Endothelial cell (in vitro differentiated cells): ENCODE data around the gene ZNF22. TPM values are rescaled to one million over a fixed set of nuclear protein-coding genes. Genes with fewer than 3 reads are reported as not detected.

Experiments used
- DNase-seq: peaks from one replicate; pipeline ENCODE4 v3.0.0; 2021; ENCODE audit warnings: low spot score
- H3K27ac Mint-ChIP-seq: one replicate; pipeline ENCODE4 v1.8.0; 2021; ENCODE audit warnings: mixed read lengths, inconsistent platforms; ENCODE audit not compliant: unreplicated experiment
- H3K27me3 Mint-ChIP-seq: one replicate; pipeline ENCODE4 v1.8.0; 2021; ENCODE audit warnings: mild to moderate bottlenecking, moderate library complexity, mixed read lengths, inconsistent platforms; ENCODE audit not compliant: unreplicated experiment
- H3K36me3 Mint-ChIP-seq: one replicate; pipeline ENCODE4 v1.8.0; 2021; ENCODE audit warnings: mild to moderate bottlenecking, low read depth, mixed read lengths, inconsistent platforms; ENCODE audit not compliant: unreplicated experiment
- H3K4me1 Mint-ChIP-seq: one replicate; pipeline ENCODE4 v1.8.0; 2021; ENCODE audit warnings: mild to moderate bottlenecking, mixed read lengths, inconsistent platforms; ENCODE audit not compliant: unreplicated experiment
- H3K4me3 Mint-ChIP-seq: one replicate; pipeline ENCODE4 v1.8.0; 2021; ENCODE audit warnings: mild to moderate bottlenecking, mixed read lengths, inconsistent platforms; ENCODE audit not compliant: unreplicated experiment
- H3K9me3 Mint-ChIP-seq: one replicate; pipeline ENCODE4 v1.8.0; 2021; ENCODE audit warnings: mixed read lengths, inconsistent platforms; ENCODE audit not compliant: unreplicated experiment
- total RNA-seq: library from RNA; stranded (reverse); fragmentation: NEBNext Ultra II Directional; extraction: Animal tissue kit (Norgen Biotek cat#: 25700); gene quantifications from one replicate; pipeline ENCODE4 v1.2.1, GENCODE V29; 2021; ENCODE audit not compliant: unreplicated experiment
- TF ChIP-seq, protein P1 (sequence below): fragments of 200-600 bp; sonication (generic); IDR thresholded peaks from one replicate; pipeline ENCODE4 v1.5.0; 2021; ENCODE audit warnings: antibody characterized with exemption; ENCODE audit not compliant: unreplicated experiment

ZNF22 gene
- total RNA-seq, 1 donor from 2014 or later = 39.2 TPM

DNA sequence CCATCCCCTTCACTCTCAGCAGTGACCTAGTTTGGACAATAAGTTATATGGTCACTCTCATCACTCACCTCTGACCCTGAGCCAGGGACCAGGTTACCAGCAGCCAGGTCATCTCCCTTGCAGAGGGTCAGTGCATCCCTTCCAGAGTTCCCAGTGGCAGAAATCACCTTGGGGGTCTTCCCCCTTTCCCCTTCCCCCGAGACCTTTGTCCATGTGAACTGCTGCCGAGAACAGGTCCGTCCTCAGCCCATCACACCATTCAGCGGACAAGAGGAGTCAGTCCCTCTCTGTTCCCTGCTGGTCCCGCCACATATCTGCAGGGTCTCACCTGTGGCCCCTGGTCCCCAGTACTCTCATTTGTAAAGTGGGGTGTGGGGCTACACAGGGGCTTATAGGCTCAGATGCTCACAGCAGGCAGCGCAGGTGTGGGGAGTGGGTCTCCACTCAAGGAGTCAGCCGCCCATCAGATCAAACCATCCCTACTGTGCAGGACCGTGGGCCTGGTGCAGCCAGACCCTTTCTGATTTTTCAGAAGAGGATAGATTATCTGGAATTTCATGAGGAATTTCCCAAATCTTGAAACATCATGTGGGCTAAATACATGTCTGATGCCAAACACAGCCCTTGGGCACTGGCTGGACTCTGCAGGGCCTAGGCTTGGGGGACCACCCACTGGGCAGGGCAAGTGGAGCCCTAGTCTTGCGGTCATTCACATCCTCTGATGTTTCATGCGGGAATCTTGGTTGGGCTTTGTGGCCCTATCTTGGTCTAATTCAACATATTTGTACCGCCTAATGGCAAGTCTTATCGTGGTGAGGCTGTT, 28.6 kb upstream of the ZNF22 start:
- no peak overlapping the region for H3K4me3 Mint-ChIP-seq
- no peak overlapping the region for H3K27ac Mint-ChIP-seq
- peaks cover 11% of the 10 kb centered on the region for H3K27me3 Mint-ChIP-seq
- H3K36me3 Mint-ChIP-seq = no peaks in the 10 kb centered on the region
- peaks cover 31% of the 10 kb centered on the region for H3K4me1 Mint-ChIP-seq
- H3K9me3 Mint-ChIP-seq = no peaks in the 10 kb centered on the region
- DNase-seq = no peak
- TF ChIP-seq, protein P1, sequence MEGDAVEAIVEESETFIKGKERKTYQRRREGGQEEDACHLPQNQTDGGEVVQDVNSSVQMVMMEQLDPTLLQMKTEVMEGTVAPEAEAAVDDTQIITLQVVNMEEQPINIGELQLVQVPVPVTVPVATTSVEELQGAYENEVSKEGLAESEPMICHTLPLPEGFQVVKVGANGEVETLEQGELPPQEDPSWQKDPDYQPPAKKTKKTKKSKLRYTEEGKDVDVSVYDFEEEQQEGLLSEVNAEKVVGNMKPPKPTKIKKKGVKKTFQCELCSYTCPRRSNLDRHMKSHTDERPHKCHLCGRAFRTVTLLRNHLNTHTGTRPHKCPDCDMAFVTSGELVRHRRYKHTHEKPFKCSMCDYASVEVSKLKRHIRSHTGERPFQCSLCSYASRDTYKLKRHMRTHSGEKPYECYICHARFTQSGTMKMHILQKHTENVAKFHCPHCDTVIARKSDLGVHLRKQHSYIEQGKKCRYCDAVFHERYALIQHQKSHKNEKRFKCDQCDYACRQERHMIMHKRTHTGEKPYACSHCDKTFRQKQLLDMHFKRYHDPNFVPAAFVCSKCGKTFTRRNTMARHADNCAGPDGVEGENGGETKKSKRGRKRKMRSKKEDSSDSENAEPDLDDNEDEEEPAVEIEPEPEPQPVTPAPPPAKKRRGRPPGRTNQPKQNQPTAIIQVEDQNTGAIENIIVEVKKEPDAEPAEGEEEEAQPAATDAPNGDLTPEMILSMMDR = no peak

DNA sequence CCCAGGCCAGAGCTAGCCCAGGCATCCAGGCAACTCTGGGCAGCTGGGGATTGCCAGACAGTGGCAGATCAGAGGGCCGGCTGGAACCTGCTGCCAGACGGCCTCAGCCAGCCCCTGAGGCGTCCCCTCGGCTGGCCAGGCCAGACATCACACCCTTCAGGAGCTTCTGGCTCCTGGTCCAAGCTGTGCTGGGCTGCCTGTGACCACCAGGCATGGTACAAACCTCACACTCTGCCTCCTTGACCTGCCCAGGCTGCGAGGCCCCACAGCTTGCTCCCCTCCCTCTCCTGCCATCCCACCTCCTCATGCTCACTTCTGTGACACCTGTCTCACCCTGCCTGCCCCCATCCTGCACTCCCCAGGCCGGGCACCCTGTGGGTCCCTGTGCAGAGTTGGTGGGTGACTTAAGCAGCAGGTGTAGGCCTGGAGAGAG, 27.8 kb upstream of the ZNF22 start:
- H3K27me3 Mint-ChIP-seq = peaks cover 12% of the 10 kb centered on the region
- H3K36me3 Mint-ChIP-seq = no peaks in the 10 kb centered on the region
- TF ChIP-seq, protein P1 = no peak
- H3K4me3 Mint-ChIP-seq = no peak overlapping the region
- H3K9me3 Mint-ChIP-seq = no peaks in the 10 kb centered on the region
- no peak overlapping the region for H3K27ac Mint-ChIP-seq
- DNase-seq = no peak
- peaks cover 25% of the 10 kb centered on the region for H3K4me1 Mint-ChIP-seq

DNA sequence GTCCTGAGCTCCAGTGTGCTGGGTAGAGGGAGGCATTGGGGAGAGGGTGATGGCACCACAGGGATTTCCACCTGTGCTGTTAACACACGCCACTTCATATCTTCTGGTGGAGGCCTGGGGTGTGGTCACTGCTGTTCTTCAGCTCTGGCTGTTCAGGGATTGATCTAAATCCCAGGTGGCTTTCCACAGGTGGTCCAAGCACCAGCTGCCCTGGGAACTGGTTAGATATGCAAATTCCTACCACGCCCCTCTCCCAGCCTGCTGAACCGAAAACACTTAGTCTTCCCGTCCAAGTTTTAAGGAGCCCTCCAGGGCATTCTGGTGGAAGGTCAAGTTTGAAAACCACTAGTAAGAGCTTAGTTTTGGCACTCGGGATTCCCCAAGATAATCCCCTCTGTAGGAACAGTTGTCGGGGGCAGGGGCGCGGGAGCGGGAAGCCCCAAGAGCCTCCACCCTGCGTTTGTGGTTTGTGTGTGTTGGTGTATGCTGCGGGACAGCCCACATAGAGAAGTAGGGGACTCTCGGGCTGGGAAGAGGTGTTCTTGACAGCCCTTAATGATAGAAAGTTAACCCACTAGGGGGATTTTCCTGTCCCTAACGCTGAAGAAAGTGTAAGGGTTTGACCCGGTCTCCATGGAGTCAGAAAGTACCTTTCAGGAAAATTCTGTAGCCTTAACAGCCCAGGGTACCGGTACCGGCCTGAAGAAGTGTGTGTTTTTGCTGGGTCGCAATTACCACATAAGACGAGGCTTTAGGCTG, 27.2 kb upstream of the ZNF22 start:
- Mint-ChIP-seq H3K36me3 (no peaks in the 10 kb centered on the region), H3K4me1 (peaks cover 21% of the 10 kb centered on the region), H3K27me3 (peaks cover 12% of the 10 kb centered on the region), H3K27ac (no peak overlapping the region), H3K4me3 (no peak overlapping the region), H3K9me3 (no peaks in the 10 kb centered on the region)
- no peak for DNase-seq
- TF ChIP-seq, protein P1 = no peak

DNA sequence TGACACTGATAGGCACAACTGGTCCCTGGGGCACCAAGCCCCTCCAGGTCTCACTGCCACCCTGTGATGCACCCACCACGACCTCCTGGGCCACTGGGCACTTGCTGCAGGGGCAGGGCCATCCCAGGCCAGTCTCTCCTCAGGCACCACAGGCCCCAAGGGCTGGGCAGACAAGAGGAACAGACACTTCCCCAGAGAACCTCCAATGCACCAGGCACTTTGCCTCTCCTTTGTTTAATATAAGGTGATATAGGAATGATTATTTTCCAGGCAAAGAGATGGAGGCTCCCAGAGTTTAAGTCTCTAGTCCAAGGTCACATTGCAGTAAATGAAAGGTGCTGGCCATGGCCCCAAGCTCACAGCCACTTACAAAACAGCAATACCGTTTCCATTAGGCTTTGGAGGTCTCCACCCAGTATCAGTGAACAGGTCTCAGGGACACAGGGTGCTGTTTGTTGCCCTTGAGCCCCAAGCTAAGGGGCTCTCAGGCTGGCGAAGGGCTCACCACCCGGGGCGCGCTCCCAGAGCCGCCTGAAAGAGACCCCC, 26.6 kb upstream of the ZNF22 start:
- Mint-ChIP-seq H3K4me3 (no peak overlapping the region), H3K27ac (no peak overlapping the region), H3K9me3 (no peaks in the 10 kb centered on the region), H3K27me3 (peaks cover 12% of the 10 kb centered on the region), H3K4me1 (peaks cover 20% of the 10 kb centered on the region), H3K36me3 (no peaks in the 10 kb centered on the region)
- no peak for DNase-seq
- TF ChIP-seq, protein P1 = no peak
